ENCODE data around the gene MFSD12.

MFSD12 gene

GRCh38 chr19:3535981-3536380 is 21.4 kb downstream of the MFSD12 start:
- no peak for DNase-seq (ENCODE audit: low read depth)
- H3K4me3 ChIP-seq (ENCODE audit: low read depth, low read length) = no peak overlapping the region
- TF ChIP-seq CTCF (IDR thresholded peaks at IDR 0.05; ENCODE audit: control insufficient read depth, extremely low read depth, insufficient read depth) = no peak

DNA sequence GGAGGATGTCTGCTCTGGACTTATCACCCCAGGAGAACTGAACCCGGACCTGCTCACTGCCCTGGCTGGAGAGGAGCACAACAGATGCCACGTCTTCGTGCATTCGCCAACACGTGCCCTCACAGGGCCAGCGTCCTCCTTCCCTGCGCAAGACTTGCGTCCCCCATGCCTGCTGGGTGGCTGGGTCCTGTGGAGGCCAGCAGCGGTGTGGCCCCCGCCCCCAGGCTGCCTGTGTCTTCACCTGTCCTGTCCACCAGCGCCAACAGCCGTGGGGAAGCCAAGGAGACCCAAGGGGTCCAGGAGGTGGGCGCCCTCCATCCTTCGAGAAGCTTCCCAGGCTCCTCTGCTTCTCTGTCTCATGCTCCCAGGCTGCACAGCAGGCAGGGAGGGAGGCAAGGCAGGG is 21.8 kb downstream of the MFSD12 start:
- DNase-seq (ENCODE audit: low read depth) = no peak
- no peak for TF ChIP-seq CTCF (IDR thresholded peaks at IDR 0.05; ENCODE audit: control insufficient read depth, extremely low read depth, insufficient read depth)

GRCh38 chr19:3535235-3535535 is 22.2 kb downstream of the MFSD12 start:
- no peak overlapping the region for H3K4me3 ChIP-seq (ENCODE audit: low read depth, low read length)
- TF ChIP-seq CTCF (IDR thresholded peaks at IDR 0.05; ENCODE audit: control insufficient read depth, extremely low read depth, insufficient read depth) = no peak
- DNase-seq (ENCODE audit: low read depth) = no peak

More for the DNA sequence above, 21.8 kb downstream of the MFSD12 start:
- no peak overlapping the region for H3K4me3 ChIP-seq (ENCODE audit: low read depth, low read length)

GRCh38 chr19:3534375-3535234 is 22.8 kb downstream of the MFSD12 start:
- H3K4me3 ChIP-seq (ENCODE audit: low read depth, low read length) = no peak overlapping the region
- DNase-seq (ENCODE audit: low read depth) = no peak
- TF ChIP-seq CTCF (IDR thresholded peaks at IDR 0.05; ENCODE audit: control insufficient read depth, extremely low read depth, insufficient read depth) = no peak

DNA sequence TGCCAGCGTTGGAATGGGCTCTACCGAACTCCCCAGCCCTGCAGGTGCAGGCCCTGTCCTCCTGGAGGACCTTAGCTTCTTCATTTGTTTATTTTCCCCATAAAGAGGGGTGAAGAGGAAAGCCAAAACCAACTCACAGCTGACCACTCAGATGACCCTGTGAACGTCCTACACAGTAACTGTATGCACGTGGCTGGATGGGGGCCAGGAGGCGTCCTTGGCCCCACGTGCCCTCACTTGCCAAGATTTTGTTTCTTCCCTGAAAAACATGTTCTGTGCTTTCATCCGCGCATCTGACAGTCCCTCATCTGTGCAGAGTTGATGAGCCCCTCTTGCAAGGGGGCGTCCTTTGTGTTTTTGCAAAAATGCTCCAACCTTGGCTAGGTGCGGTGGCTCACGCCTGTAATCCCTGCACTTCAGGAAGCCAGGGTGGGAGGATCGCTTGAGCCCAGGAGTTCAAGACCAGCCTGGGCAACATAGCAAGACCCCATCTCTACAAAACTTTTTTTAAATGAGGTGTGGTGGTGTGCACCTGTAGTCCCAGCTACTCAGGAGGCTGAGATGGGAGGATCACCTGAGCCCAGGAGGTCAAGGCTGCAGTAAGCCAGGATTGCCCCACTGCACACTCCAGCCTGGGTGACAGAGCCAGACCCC is 23.7 kb downstream of the MFSD12 start:
- no peak for TF ChIP-seq CTCF (IDR thresholded peaks at IDR 0.05; ENCODE audit: control insufficient read depth, extremely low read depth, insufficient read depth)
- no peak overlapping the region for H3K4me3 ChIP-seq (ENCODE audit: low read depth, low read length)
- DNase-seq (ENCODE audit: low read depth) = no peak

DNA sequence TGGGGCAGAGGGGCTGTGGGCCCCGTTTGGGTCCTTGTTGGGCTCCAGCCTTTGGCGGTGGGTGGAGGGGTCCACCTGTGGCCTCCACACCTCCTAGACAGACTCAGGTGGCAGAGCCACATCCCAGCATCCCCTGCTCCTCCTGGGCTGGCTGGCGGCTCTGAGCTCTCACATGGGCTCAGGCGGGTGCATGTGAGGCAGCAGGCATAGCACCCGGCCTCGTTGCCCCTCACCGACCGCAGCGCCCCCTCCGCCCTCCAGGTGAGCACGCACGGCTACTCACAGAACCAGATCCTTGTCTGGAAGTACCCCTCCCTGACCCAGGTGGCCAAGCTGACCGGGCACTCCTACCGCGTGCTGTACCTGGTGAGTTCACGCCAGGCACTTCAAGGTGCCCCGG is 24.4 kb downstream of the MFSD12 start:
- DNase-seq (ENCODE audit: low read depth) = no peak
- TF ChIP-seq CTCF (IDR thresholded peaks at IDR 0.05; ENCODE audit: control insufficient read depth, extremely low read depth, insufficient read depth) = no peak
- H3K4me3 ChIP-seq (ENCODE audit: low read depth, low read length) = no peak overlapping the region

All from LNCaP clone FGC (cell line).